A549 (cell line): Measurements from ENCODE around the gene SH2D1B.

Source experiments
- CTCF ChIP-seq: fragments of >200 bp; sonication (Bioruptor Twin); formaldehyde crosslinking; IDR thresholded peaks from 3 replicates; pipeline ENCODE4 v1.5.1; 2016
- EP300 ChIP-seq, 2 experiments: fragments of >200 bp; sonication (Bioruptor Twin); formaldehyde crosslinking; IDR thresholded peaks; 2 replicates in 1 of 2; 3 replicates in 1 of 2; pipeline ENCODE4 v1.6.1; 2016 to 2017
- ESRRA ChIP-seq: fragments of 150-350 bp; IDR thresholded peaks from 2 replicates; pipeline ENCODE4 v1.6.1; 2014; ENCODE audit warnings: mild to moderate bottlenecking, low read length, borderline replicate concordance
- MAZ ChIP-seq: fragments of 150-350 bp; IDR thresholded peaks from 2 replicates; pipeline ENCODE4 v1.6.1; 2014; ENCODE audit warnings: antibody characterized with exemption, low read depth, low read length, borderline replicate concordance
- POLR2A ChIP-seq: IDR thresholded peaks from 2 replicates; pipeline ENCODE4 v1.6.1; 2012; ENCODE audit warnings: mild to moderate bottlenecking, low read length
- TP53 ChIP-seq: fragments of 250-450 bp; sonication (Bioruptor Pico); IDR thresholded peaks from 2 replicates; pipeline ENCODE4 v1.5.0; 2021; ENCODE audit warnings: mild to moderate bottlenecking, moderate library complexity

DNA sequence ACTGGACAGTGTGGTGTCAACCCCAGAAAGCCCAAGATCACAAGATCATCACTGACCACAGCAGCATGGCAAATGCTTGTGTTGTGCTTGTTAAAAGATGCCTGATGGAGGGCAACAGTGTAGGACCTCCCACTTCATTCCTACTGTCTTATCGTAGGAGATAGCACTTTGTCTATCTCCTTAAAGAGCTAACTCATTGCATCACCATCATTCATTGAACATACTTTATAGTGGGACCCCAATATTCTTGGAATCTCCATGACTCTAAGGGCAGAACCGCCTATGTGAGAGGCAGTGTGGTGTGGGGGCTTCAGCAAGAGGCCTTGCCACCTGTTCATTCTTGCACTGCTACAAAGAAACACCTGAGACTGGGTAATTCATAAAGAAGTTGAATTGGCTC, 5.0 kb upstream of the SH2D1B start:
- TF ChIP-seq CTCF, result no peak
- TF ChIP-seq POLR2A, result no peak
- TF ChIP-seq EP300 (IDR thresholded peaks at IDR 0.05), result no peak
- TF ChIP-seq TP53 (CRISPR knock-in tag), result no peak
- TF ChIP-seq MAZ, result no peak
- TF ChIP-seq ESRRA, result no peak
